ENCODE measurements around the gene BICD1. TPM values are rescaled to one million over a fixed set of nuclear protein-coding genes. Genes with fewer than 3 reads are reported as not detected.

The BICD1 gene
- total RNA-seq, 4 donors from 2014 or later, result 1.5 to 4.5 (median 2.4) TPM

DNA sequence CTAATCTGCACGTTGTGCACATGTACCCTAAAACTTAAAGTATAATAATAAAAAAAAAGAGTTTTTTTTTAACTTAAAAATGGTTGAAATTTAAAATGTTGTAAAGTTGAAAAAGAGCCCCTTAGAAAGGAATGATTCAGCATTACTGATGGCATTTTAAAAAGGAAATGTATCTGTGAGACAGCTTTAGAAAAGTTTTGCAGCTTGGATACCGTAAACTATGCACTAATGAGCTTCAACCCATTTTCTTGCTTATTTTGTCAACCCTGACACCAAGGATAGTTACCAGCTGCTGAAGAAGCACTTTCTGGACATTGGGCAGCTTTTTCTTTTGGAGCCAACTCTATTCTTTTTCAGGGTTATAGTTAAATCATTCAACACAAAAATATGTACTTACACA lies 4.3 kb downstream of the BICD1 start:
- no peak for DNase-seq (ENCODE audit: low spot score in 2 of 2)
- intact Hi-C loops (cut with DNase I; ENCODE audit: low total_unique reads), result no loop called here
- 35 to 42% methylated on average over 2 of the region's 2 CpGs for WGBS, 2 donors
- TF ChIP-seq, protein P1, sequence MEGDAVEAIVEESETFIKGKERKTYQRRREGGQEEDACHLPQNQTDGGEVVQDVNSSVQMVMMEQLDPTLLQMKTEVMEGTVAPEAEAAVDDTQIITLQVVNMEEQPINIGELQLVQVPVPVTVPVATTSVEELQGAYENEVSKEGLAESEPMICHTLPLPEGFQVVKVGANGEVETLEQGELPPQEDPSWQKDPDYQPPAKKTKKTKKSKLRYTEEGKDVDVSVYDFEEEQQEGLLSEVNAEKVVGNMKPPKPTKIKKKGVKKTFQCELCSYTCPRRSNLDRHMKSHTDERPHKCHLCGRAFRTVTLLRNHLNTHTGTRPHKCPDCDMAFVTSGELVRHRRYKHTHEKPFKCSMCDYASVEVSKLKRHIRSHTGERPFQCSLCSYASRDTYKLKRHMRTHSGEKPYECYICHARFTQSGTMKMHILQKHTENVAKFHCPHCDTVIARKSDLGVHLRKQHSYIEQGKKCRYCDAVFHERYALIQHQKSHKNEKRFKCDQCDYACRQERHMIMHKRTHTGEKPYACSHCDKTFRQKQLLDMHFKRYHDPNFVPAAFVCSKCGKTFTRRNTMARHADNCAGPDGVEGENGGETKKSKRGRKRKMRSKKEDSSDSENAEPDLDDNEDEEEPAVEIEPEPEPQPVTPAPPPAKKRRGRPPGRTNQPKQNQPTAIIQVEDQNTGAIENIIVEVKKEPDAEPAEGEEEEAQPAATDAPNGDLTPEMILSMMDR (IDR thresholded peaks at IDR 0.05), result no peak
- TF ChIP-seq POLR2A (IDR thresholded peaks at IDR 0.05), result no peak
- no peak overlapping the region for H3K4me3 ChIP-seq (ENCODE audit: low read depth, poor library complexity, severe bottlenecking)

- intact Hi-C loops (cut with DNase I; ENCODE audit: low total_unique reads), result no loop called here
- WGBS, 2 donors, result 34 to 37% methylated on average over 6 of the region's 6 CpGs
- TF ChIP-seq, protein P1 (IDR thresholded peaks at IDR 0.05), result no peak
- no peak for TF ChIP-seq POLR2A (IDR thresholded peaks at IDR 0.05)
- DNase-seq (ENCODE audit: low spot score in 2 of 2), result peak; percentile 88 to 93
- H3K4me3 ChIP-seq (ENCODE audit: low read depth, poor library complexity, severe bottlenecking), result no peak overlapping the region
These were observed 8.9 kb downstream of the BICD1 start for GRCh38 chr12:32115404-32116104.

DNA sequence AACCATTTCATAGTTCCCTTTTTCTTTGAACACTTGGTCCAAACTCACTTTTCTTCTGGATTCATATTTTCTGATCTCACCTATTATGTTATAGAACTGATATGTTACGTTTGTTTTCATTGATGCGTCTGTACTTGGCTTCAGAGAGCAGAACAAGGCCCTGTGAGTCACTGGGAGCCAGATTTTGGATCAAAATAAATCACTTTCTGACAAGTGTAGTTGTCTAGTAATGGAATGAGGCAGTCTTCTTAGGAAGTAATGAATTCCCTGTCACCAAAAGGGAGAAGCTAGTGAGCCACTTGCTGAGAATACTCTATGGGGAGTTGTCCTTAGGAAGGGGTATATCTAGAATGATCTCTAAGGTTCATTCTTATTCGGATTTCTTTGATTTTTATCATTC lies 10.2 kb downstream of the BICD1 start:
- no peak for TF ChIP-seq POLR2A (IDR thresholded peaks at IDR 0.05)
- TF ChIP-seq, protein P1 (IDR thresholded peaks at IDR 0.05), result no peak
- intact Hi-C loops (cut with DNase I; ENCODE audit: low total_unique reads), result no loop called here
- DNase-seq (ENCODE audit: low spot score in 2 of 2), result no peak
- H3K4me3 ChIP-seq (ENCODE audit: low read depth, poor library complexity, severe bottlenecking), result no peak overlapping the region
- 58 to 65% methylated on average over 3 of the region's 3 CpGs for WGBS, 2 donors

DNA sequence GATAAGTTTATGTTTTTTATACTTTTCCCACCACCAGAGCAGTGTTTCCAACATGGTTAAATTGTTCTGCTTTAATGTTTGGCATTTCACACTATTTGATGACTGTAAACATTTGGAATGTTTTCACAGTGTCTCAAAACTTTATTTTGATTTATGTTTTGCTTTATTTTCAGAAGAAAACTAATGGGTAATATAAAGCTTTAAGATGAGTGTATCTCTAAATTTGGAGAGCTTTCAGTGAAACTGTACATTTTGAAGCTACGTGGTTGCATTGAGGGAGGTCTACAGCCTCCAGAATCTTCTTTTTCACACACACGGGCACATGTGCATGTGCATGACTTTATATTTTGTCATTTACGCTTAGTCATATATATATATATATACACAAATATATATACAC lies 10.7 kb downstream of the BICD1 start:
- TF ChIP-seq, protein P1 (IDR thresholded peaks at IDR 0.05), result no peak
- no peak for TF ChIP-seq POLR2A (IDR thresholded peaks at IDR 0.05)
- no peak overlapping the region for H3K4me3 ChIP-seq (ENCODE audit: low read depth, poor library complexity, severe bottlenecking)
- DNase-seq (ENCODE audit: low spot score in 2 of 2), result no peak
- 86 to 90% methylated on average over 3 of the region's 3 CpGs for WGBS, 2 donors
- intact Hi-C loops (cut with DNase I; ENCODE audit: low total_unique reads), result no loop called here

DNA sequence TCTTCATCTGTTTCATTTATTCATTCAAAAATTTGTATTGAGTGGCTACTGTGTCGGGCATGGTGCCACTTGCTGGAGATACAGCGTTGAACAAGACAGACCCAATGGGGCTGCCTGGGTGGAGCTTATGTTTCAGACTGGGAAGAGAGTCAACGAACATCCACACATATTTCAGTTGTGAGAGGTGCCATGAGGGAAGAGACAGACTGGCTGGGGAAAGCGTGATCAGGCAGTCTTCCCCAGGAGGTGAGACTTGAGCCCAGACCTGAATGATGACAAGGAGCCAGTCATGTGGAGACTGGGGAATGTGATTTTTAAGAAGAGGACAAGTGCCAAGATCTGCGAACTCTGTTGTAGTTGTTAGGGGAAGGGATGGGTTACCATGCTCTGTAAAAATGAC lies 12.2 kb downstream of the BICD1 start:
- 92% methylated on average over 5 of the region's 5 CpGs for WGBS, 2 donors
- intact Hi-C loops (cut with DNase I; ENCODE audit: low total_unique reads), result no loop called here
- H3K4me3 ChIP-seq (ENCODE audit: low read depth, poor library complexity, severe bottlenecking), result no peak overlapping the region
- no peak for TF ChIP-seq POLR2A (IDR thresholded peaks at IDR 0.05)
- no peak for DNase-seq (ENCODE audit: low spot score in 2 of 2)

DNA sequence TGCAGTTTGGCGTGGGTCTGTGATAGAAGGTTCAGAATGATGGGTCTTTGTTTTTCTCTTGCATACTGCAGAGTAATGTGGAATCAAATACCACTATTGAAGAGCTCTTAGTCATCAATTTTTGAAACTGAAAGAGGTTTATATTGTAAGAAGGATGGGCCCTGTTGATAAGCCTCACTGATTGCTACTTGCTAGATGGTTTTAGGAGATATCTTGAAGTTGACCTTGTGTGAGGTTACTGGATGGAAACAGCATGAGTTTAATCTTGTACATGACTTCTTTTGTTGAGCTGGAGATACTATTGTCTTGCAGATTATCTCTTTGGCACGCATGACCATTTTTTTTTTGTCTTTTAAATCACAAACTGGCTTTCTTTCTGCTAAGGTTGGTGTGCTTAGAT lies 13.8 kb downstream of the BICD1 start:
- WGBS, 2 donors, result 83 to 86% methylated on average over 2 of the region's 2 CpGs

More for the DNA sequence above, 13.8 kb downstream of the BICD1 start:
- TF ChIP-seq, protein P1 (IDR thresholded peaks at IDR 0.05), result no peak
- no peak for TF ChIP-seq POLR2A (IDR thresholded peaks at IDR 0.05)
- DNase-seq (ENCODE audit: low spot score in 2 of 2), result no peak
- intact Hi-C loops (cut with DNase I; ENCODE audit: low total_unique reads), result no loop called here
- no peak overlapping the region for H3K4me3 ChIP-seq (ENCODE audit: low read depth, poor library complexity, severe bottlenecking)
